SU-DHL-6 (cell line): Measurements from ENCODE around the gene ZNF768.
"Not testable (repeated sequence)": the region's sequence is repeated elsewhere in the genome, so short reads cannot be mapped to it uniquely, and the experiment has no call there.

Experiments used
- H2AFZ ChIP-seq: fragments of 200-600 bp; sonication (generic); 2 replicates; pipeline ENCODE4 v1.6.1; 2014; ENCODE audit warnings: low read depth, mild to moderate bottlenecking, moderate library complexity, mixed read lengths, antibody characterized with exemption, low read length; ENCODE audit not compliant: severe bottlenecking
- H3F3A ChIP-seq: fragments of 200-600 bp; shearing (Covaris generic); 2 replicates; pipeline ENCODE4 v1.6.0; 2016; ENCODE audit warnings: antibody characterized with exemption, mild to moderate bottlenecking; ENCODE audit not compliant: insufficient read depth
- H3K27ac ChIP-seq: fragments of 200-600 bp; sonication (generic); 2 replicates; pipeline ENCODE4 v1.5.1; 2016; ENCODE audit warnings: low read depth, mild to moderate bottlenecking, low read length, moderate library complexity, mixed read lengths
- H3K27me3 ChIP-seq: fragments of 200-600 bp; sonication (generic), shearing (Covaris generic); 2 replicates; pipeline ENCODE4 v1.6.0; 2014; ENCODE audit warnings: mild to moderate bottlenecking, low read length
- H3K36me3 ChIP-seq: fragments of 200-600 bp; sonication (generic); 2 replicates; pipeline ENCODE4 v1.6.1; 2014; ENCODE audit warnings: mild to moderate bottlenecking, low read length, mixed read lengths
- H3K4me2 ChIP-seq: fragments of 300-600, 200-600 bp; shearing (Covaris generic), sonication (generic); 2 replicates; pipeline ENCODE4 v1.6.0; 2014; ENCODE audit warnings: low read length, low read depth, mild to moderate bottlenecking; ENCODE audit not compliant: poor library complexity, severe bottlenecking
- H3K4me3 ChIP-seq: fragments of 200-600 bp; sonication (generic); 2 replicates; pipeline ENCODE4 v1.5.1; 2014; ENCODE audit warnings: antibody characterized with exemption, low read length, mild to moderate bottlenecking, mixed read lengths; ENCODE audit not compliant: insufficient read depth, poor library complexity, severe bottlenecking
- H3K79me2 ChIP-seq: fragments of 200-600 bp; sonication (generic); 2 replicates; pipeline ENCODE4 v1.6.1; 2014; ENCODE audit warnings: mild to moderate bottlenecking, low read length, moderate library complexity; ENCODE audit not compliant: insufficient read depth
- H3K9ac ChIP-seq: fragments of 200-600 bp; sonication (generic); 2 replicates; pipeline ENCODE4 v1.7.0; 2014; ENCODE audit warnings: mild to moderate bottlenecking, low read length
- H3K9me2 ChIP-seq: fragments of 200-600 bp; sonication (generic); replicated peaks from 2 replicates; pipeline ENCODE4 v1.6.1; 2014; ENCODE audit warnings: low read length; ENCODE audit not compliant: insufficient read depth
- H3K9me3 ChIP-seq: fragments of 200-600 bp; sonication (generic); 2 replicates; pipeline ENCODE4 v1.6.1; 2014; ENCODE audit warnings: low read length, mixed read lengths; ENCODE audit not compliant: insufficient read depth
- H4K20me1 ChIP-seq: fragments of 200-600 bp; sonication (generic); 2 replicates; pipeline ENCODE4 v1.6.1; 2014; ENCODE audit warnings: low read depth, mild to moderate bottlenecking, antibody characterized with exemption, low read length, moderate library complexity, mixed read lengths
- CTCF ChIP-seq: fragments of 200-600 bp; sonication (generic); IDR thresholded peaks from one replicate; pipeline ENCODE4 v1.5.1; 2017; ENCODE audit warnings: antibody characterized with exemption, mild to moderate bottlenecking, low read length, moderate library complexity; ENCODE audit not compliant: insufficient read depth, poor library complexity, severe bottlenecking
- EZH2phosphoT487 ChIP-seq: fragments of 200-600 bp; sonication (generic), shearing (Covaris generic); conservative IDR thresholded peaks from 2 replicates; pipeline ENCODE4 v1.6.1; 2018; ENCODE audit warnings: mild to moderate bottlenecking, antibody characterized with exemption, low read length, moderate library complexity, mixed read lengths

The ZNF768 gene

GRCh38 chr16:30546115-30546514 is 19.7 kb upstream of the ZNF768 start:
- no peak overlapping the region for H3K9ac ChIP-seq
- H4K20me1 ChIP-seq: no peaks in the 10 kb centered on the region
- no peaks in the 10 kb centered on the region for H3K36me3 ChIP-seq
- H3K27ac ChIP-seq: no peak overlapping the region
- H3K4me3 ChIP-seq: no peak overlapping the region
- no peaks in the 10 kb centered on the region for H3K9me2 ChIP-seq
- H3F3A ChIP-seq: no peaks in the 10 kb centered on the region; the same call in 1 of the 2 replicates
- no peak overlapping the region for H3K4me2 ChIP-seq
- H3K9me3 ChIP-seq: no peaks in the 10 kb centered on the region
- H2AFZ ChIP-seq: no peak overlapping the region
- H3K27me3 ChIP-seq: no peaks in the 10 kb centered on the region
- H3K79me2 ChIP-seq: no peaks in the 10 kb centered on the region
- TF ChIP-seq CTCF: no peak
- no peak for TF ChIP-seq EZH2phosphoT487

- H3K4me2 ChIP-seq: no peak overlapping the region
- TF ChIP-seq EZH2phosphoT487 (no peak), CTCF (no peak)
- H3K36me3 ChIP-seq: no peaks in the 10 kb centered on the region
- no peak overlapping the region for H3K4me3 ChIP-seq
- no peaks in the 10 kb centered on the region for H3K9me3 ChIP-seq
- no peak overlapping the region for H3K27ac ChIP-seq
- H3K27me3 ChIP-seq: no peaks in the 10 kb centered on the region
- no peak overlapping the region for H3K9ac ChIP-seq
- no peaks in the 10 kb centered on the region for H3K79me2 ChIP-seq
- H3K9me2 ChIP-seq: no peaks in the 10 kb centered on the region
- H3F3A ChIP-seq: no peaks in the 10 kb centered on the region
- H2AFZ ChIP-seq: no peak overlapping the region
- no peaks in the 10 kb centered on the region for H4K20me1 ChIP-seq
These were observed 16.7 kb upstream of the ZNF768 start for GRCh38 chr16:30543067-30543466.

- Histone ChIP-seq H3K36me3 (no peaks in the 10 kb centered on the region), H2AFZ (no peak overlapping the region), H3F3A (no peaks in the 10 kb centered on the region), H3K27me3 (no peaks in the 10 kb centered on the region), H3K9ac (no peak overlapping the region), H3K9me3 (no peaks in the 10 kb centered on the region), H3K9me2 (no peaks in the 10 kb centered on the region), H3K27ac (no peak overlapping the region), H4K20me1 (no peaks in the 10 kb centered on the region), H3K4me2 (no peak overlapping the region), H3K79me2 (no peaks in the 10 kb centered on the region), H3K4me3 (no peak overlapping the region)
- TF ChIP-seq EZH2phosphoT487 (no peak), CTCF (no peak)
These were observed 15.3 kb upstream of the ZNF768 start for GRCh38 chr16:30541502-30542329.

- H3F3A ChIP-seq, H3K9ac ChIP-seq, H3K27me3 ChIP-seq, H3K79me2 ChIP-seq, H3K4me3 ChIP-seq, H4K20me1 ChIP-seq, H3K9me2 ChIP-seq, H2AFZ ChIP-seq, H3K36me3 ChIP-seq, H3K4me2 ChIP-seq, H3K27ac ChIP-seq, H3K9me3 ChIP-seq: not testable (repeated sequence)
These were observed 14.6 kb upstream of the ZNF768 start for GRCh38 chr16:30540916-30541464.

DNA sequence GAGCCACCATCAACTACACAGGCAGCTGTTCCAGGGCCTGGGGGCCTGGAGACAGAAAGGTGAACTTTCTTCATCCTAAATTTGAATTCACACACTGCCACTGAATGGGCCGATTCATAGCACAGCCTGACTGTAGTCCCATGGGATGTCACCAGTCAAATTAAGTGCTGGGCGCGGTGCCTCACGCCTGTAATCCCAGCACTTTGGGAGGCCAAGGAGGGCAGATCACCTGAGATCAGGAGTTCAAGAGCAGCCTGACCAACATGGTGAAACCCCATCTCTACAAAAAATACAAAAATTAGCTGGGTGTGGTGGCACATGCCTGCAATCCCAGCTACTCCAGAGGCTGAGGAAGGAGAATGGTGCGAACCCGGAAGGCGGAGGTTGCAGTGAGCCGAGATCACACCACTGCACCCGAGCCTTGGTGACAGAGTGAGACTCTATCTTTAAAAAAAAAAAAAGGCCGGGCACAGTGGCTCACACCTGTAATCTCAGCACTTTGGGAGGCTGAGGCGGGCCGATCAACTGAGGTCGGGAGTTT is 13.7 kb upstream of the ZNF768 start:
- not testable (repeated sequence) for H3K36me3 ChIP-seq, H3K27me3 ChIP-seq, H3K4me3 ChIP-seq, H3K9me3 ChIP-seq, H2AFZ ChIP-seq, H3K27ac ChIP-seq, H4K20me1 ChIP-seq, H3K4me2 ChIP-seq, H3K79me2 ChIP-seq, H3K9ac ChIP-seq, H3K9me2 ChIP-seq
- H3F3A ChIP-seq: peaks cover 14% of the 10 kb centered on the region
